Hepatocyte (in vitro differentiated cells): Measurements from ENCODE around the gene MTMR3.

Experiments
- CTCF ChIP-seq: fragments of 200-600 bp; sonication (generic); IDR thresholded peaks from 2 replicates; pipeline ENCODE4 v1.5.1; 2016; ENCODE audit warnings: antibody characterized with exemption, mild to moderate bottlenecking; ENCODE audit not compliant: poor library complexity
- EZH2 ChIP-seq: fragments of 200-600 bp; sonication (generic); IDR thresholded peaks from 2 replicates; pipeline ENCODE4 v1.6.1; 2016; ENCODE audit warnings: antibody characterized with exemption, mild to moderate bottlenecking, borderline replicate concordance
- EZH2phosphoT487 ChIP-seq: fragments of 200-600 bp; sonication (generic); IDR thresholded peaks from one replicate; pipeline ENCODE4 v1.6.1; 2018; ENCODE audit warnings: antibody characterized with exemption, mild to moderate bottlenecking, low read depth, moderate library complexity; ENCODE audit not compliant: unreplicated experiment, severe bottlenecking

GRCh38 chr22:29949872-29950271, 66.9 kb downstream of the MTMR3 start:
- TF ChIP-seq CTCF, result no peak
- TF ChIP-seq EZH2phosphoT487, result no peak
- TF ChIP-seq EZH2, result no peak
